CD4-positive, alpha-beta T cell (primary cell): Measurements from ENCODE around the gene MLYCD. TPM values are rescaled to one million over a fixed set of nuclear protein-coding genes. Genes with fewer than 3 reads are reported as not detected.

Source experiments
- ATAC-seq: fragments of 200-7000 bp; cut with Tn5 transposase; one replicate; pipeline ENCODE4 v1.10.0; 2022; ENCODE audit warnings: mild to moderate bottlenecking; ENCODE audit not compliant: poor library complexity
- CTCF ChIA-PET: fragments of 350-600 bp; sonication (Branson Sonifier 250); formaldehyde crosslinking; loops from one replicate; lab custom pipeline; 2021; ENCODE audit warnings: antibody characterized with exemption, inconsistent platforms; lab: Charles Lee
- POLR2A ChIA-PET: fragments of 350-600 bp; sonication (Branson Sonifier 250); formaldehyde crosslinking; loops from one replicate; lab custom pipeline; 2021; ENCODE audit warnings: antibody characterized with exemption, inconsistent platforms; lab: Charles Lee
- DNase-seq, 14 experiments: peaks; one replicate each; pipeline ENCODE4 v3.0.0-alpha.2; 2013 to 2020; ENCODE audit warnings: mixed read lengths in 2 of 14
- H3K27ac ChIP-seq, 2 donors: one replicate each; pipeline versions ENCODE4 v1.5.1 to v1.7.0; 2013; ENCODE audit warnings: low read length in 2 of 2, low read depth in 1 of 2, mild to moderate bottlenecking in 1 of 2
- H3K27me3 ChIP-seq, 2 experiments: 1 replicate in 1 of 2; 2 replicates in 1 of 2; pipeline versions ENCODE4 v1.6.1 to v1.7.0; 2013; ENCODE audit warnings: low read length in 2 of 2, control low read depth in 1 of 2, mild to moderate bottlenecking in 1 of 2, moderate library complexity in 1 of 2; ENCODE audit not compliant: insufficient read depth in 2 of 2, control insufficient read depth in 1 of 2
- H3K36me3 ChIP-seq: one replicate; pipeline ENCODE4 v1.6.1; 2013; ENCODE audit warnings: low read length, control low read depth; ENCODE audit not compliant: insufficient read depth
- H3K4me1 ChIP-seq: one replicate; pipeline ENCODE4 v1.6.1; 2013; ENCODE audit warnings: low read length, control low read depth; ENCODE audit not compliant: insufficient read depth
- H3K4me3 ChIP-seq: one replicate; pipeline ENCODE4 v1.5.1; 2013; ENCODE audit warnings: mild to moderate bottlenecking, low read length, moderate library complexity
- H3K9me3 ChIP-seq, 2 experiments: 1 replicate in 1 of 2; 2 replicates in 1 of 2; pipeline versions ENCODE4 v1.6.1 to v1.7.0; 2013; ENCODE audit warnings: low read length in 2 of 2, mild to moderate bottlenecking in 2 of 2, control low read depth in 1 of 2, moderate library complexity in 1 of 2; ENCODE audit not compliant: control insufficient read depth in 1 of 2, insufficient read depth in 1 of 2
- H3K27ac Mint-ChIP-seq: one replicate; pipeline ENCODE4 v1.8.0; 2020; ENCODE audit warnings: mixed read lengths
- H3K27me3 Mint-ChIP-seq: one replicate; pipeline ENCODE4 v1.8.0; 2021; ENCODE audit warnings: mixed read lengths
- H3K36me3 Mint-ChIP-seq: one replicate; pipeline ENCODE4 v1.8.0; 2021; ENCODE audit warnings: low read depth, mixed read lengths
- H3K4me1 Mint-ChIP-seq: one replicate; pipeline ENCODE4 v1.8.0; 2021; ENCODE audit warnings: low read depth, mixed read lengths
- H3K4me3 Mint-ChIP-seq: one replicate; pipeline ENCODE4 v1.8.0; 2020; ENCODE audit warnings: mild to moderate bottlenecking, mixed read lengths
- H3K9me3 Mint-ChIP-seq: one replicate; pipeline ENCODE4 v1.8.0; 2020; ENCODE audit warnings: mixed read lengths
- CTCF ChIP-seq: fragments of 200-600 bp; IDR thresholded peaks from one replicate; pipeline ENCODE4 v1.8.0; 2022; ENCODE audit warnings: antibody characterized with exemption, mild to moderate bottlenecking
- intact Hi-C, 2 experiments: fragments of 100-400 bp; cut with DNase I in 1 of 2; cut with micrococcal nuclease in 1 of 2; formaldehyde crosslinking; loops; one replicate each; pipeline versions ENCODE4 v1.15.1 to v1.9.0; 2023 to 2025; cut with DNase I, micrococcal nuclease
- total RNA-seq, 174 experiments: library from RNA in 2 of 174; stranded (reverse) in 2 of 174; gene quantifications; one replicate each; pipeline ENCODE4 v1.2.3 and lab custom pipeline; 2021 to 2026

The MLYCD gene
- total RNA-seq, 2 experiments from 2014 or later = 4.7 to 5.3 TPM

DNA sequence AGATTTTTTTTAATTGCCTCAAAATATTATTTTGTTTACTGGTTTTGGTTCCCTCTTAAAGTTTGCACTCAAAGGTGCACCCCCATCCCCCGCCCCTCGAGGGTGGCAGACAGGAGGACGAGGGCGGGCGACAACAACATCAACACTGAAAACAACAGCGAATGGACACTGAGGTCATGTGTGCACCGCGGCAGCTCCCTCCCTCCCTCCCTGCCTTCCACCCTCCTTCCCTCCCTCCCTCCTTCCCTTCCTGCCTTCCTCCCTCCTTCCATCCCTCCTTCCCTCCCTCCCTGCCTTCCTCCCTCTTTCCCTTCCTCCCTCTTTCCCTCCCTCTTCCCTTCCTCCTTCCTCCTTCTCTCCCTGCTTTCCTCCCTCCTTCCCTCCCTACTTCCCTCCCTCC lies 52.6 kb downstream of the MLYCD start:
- Mint-ChIP-seq H3K27me3 (peaks cover 29% of the 10 kb centered on the region), H3K27ac (no peak overlapping the region), H3K4me1 (peaks cover 12% of the 10 kb centered on the region), H3K36me3 (no peaks in the 10 kb centered on the region), H3K9me3 (no peaks in the 10 kb centered on the region), H3K4me3 (no peak overlapping the region)
- POLR2A ChIA-PET = no interaction called here
- Histone ChIP-seq H3K27me3 (peaks cover 36 to 39% of the 10 kb centered on the region in 2 experiments), H3K27ac (no peak overlapping the region), H3K4me1 (peaks cover 13% of the 10 kb centered on the region), H3K4me3 (no peak overlapping the region), H3K36me3 (no peaks in the 10 kb centered on the region), H3K9me3 (peaks cover 0 to 18% of the 10 kb centered on the region in 2 experiments)
- ATAC-seq (no peak), DNase-seq (no peak)
- CTCF ChIA-PET = no interaction called here
- intact Hi-C loops = no loop called here
- no peak for TF ChIP-seq CTCF

DNA sequence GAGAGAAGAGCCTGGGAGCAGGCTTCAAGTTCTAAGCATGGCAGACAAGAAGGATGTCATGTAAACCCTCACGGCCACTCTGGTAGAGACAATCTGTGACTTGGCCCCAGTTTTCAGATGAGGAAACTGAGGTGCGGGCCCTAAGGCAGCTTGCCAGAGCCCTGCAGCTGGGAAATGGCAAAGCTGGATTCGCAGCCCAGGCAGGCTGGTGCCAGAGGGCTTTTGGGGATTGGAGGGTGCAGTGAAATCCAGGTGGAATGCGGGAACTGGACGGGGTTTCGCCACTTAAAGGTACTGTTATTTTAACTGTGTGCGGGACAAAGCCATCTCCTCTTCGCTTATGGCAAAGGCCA lies 53.6 kb downstream of the MLYCD start:
- Histone ChIP-seq H3K9me3 (peaks cover 0 to 19% of the 10 kb centered on the region in 2 experiments), H3K27me3 (peaks cover 36 to 39% of the 10 kb centered on the region in 2 experiments), H3K36me3 (no peaks in the 10 kb centered on the region), H3K27ac (no peak overlapping the region), H3K4me1 (peaks cover 17% of the 10 kb centered on the region), H3K4me3 (no peak overlapping the region)
- TF ChIP-seq CTCF = no peak
- Mint-ChIP-seq H3K27ac (no peak overlapping the region), H3K4me3 (no peak overlapping the region), H3K9me3 (no peaks in the 10 kb centered on the region), H3K27me3 (peaks cover 33% of the 10 kb centered on the region), H3K36me3 (no peaks in the 10 kb centered on the region), H3K4me1 (peaks cover 12% of the 10 kb centered on the region)
- ChIA-PET POLR2A (no interaction called here), CTCF (no interaction called here)
- intact Hi-C loops = no loop called here
- ATAC-seq (no peak), DNase-seq (no peak)

DNA sequence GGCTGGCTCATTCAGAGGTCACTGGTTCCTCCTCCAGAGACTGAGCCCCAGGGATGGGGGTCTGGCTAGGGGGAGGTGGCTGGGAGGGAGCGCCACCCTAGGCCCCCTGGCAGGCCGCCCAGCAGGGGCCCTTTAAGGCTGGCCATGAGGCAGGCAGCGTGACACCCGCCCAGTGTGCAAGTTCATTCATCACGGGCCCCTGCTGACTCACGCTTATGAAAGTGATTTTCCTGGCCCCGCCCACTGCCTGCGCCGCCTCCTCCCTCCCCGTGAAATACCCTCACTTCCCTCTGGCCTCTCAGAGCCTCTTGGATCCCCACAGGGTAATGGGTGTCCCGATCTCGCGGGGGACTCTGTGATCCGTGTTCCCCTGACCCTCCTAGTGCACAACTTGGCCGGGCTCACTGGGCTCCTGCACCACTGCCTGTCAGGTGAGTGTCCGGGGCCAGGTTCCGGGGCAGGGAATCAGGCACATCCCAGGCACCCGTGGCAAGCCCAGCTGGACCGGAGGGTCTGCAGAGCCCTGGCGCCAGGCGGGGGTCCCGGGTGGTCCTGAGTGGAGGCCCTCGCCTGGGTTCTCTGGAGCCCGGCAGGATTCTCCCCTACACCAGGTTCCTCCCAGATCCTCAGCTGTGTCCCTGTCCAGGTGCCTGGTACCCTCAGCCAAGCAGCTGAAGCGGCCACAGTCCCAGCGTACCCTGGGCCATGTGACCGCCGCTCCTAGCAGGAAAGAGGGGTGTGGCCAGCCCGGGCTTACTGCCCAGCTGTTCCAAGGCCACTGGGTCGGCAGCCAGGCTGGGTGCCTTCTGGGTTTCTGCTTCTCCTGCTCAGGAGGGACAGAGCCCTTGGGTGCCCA lies 54.3 kb downstream of the MLYCD start, which contains the start of gene OSGIN1:
Gene OSGIN1, plus strand, starts transcription at position 301 of the 856 bp plus-strand sequence. CDS start 4,432 bp downstream, outside the sequence.
- ChIA-PET CTCF (no interaction called here), POLR2A (no interaction called here)
- H3K4me3 Mint-ChIP-seq = peak within 1 kb of the TSS; percentile 62
- intact Hi-C loops = no loop called here
- TF ChIP-seq CTCF = no peak
- peak; percentile 2 to 74 (median 42) for DNase-seq
- peaks cover 33% of the 10 kb centered on the region for H3K27me3 Mint-ChIP-seq
- Histone ChIP-seq H3K27me3 (peaks cover 36 to 39% of the 10 kb centered on the region in 2 experiments), H3K4me1 (peaks cover 17% of the 10 kb centered on the region), H3K36me3 (no peaks in the 10 kb centered on the region), H3K4me3 (peak within 1 kb of the TSS; percentile 19), H3K27ac (no peak within 1 kb of the TSS), H3K9me3 (peaks cover 0 to 19% of the 10 kb centered on the region in 2 experiments)
- H3K27ac Mint-ChIP-seq = no peak within 1 kb of the TSS
- H3K9me3 Mint-ChIP-seq = no peaks in the 10 kb centered on the region
- H3K4me1 Mint-ChIP-seq = peaks cover 12% of the 10 kb centered on the region
- H3K36me3 Mint-ChIP-seq = no peaks in the 10 kb centered on the region
- ATAC-seq = peak; percentile 73
